GM20431 (cell line): Measurements from ENCODE around the gene SLC25A33.
"Not testable (repeated sequence)": the region's sequence is repeated elsewhere in the genome, so short reads cannot be mapped to it uniquely, and the experiment has no call there.

Source experiments
- in situ Hi-C: fragments of 300-500 bp; cut with MseI, MboI; formaldehyde crosslinking; loops from one replicate; pipeline ENCODE4 v1.15.0; 2020; ENCODE audit warnings: low sequenced_read_pairs; ENCODE audit not compliant: unreplicated experiment

SLC25A33 gene

GRCh38 chr1:9537863-9538668 lies 1.2 kb upstream of the SLC25A33 start:
- in situ Hi-C loops = no loop called here

- in situ Hi-C loops = no loop called here
Measured at GRCh38 chr1:9538669-9539164, 548 bp upstream of the SLC25A33 start.

- in situ Hi-C loops = no loop called here
Measured at GRCh38 chr1:9539829-9540550, 725 bp downstream of the SLC25A33 start.

- in situ Hi-C loops = no loop called here
Measured at GRCh38 chr1:9542430-9542829, 3.2 kb downstream of the SLC25A33 start.

- in situ Hi-C loops = no loop called here
Measured at GRCh38 chr1:9544926-9545325, 5.7 kb downstream of the SLC25A33 start.

- in situ Hi-C loops = no loop called here
Measured at GRCh38 chr1:9549955-9550546, 10.8 kb downstream of the SLC25A33 start.

- in situ Hi-C loops = no loop called here
Measured at GRCh38 chr1:9551984-9552383, 12.7 kb downstream of the SLC25A33 start.

- in situ Hi-C loops = no loop called here
Measured at GRCh38 chr1:9553736-9554144, 14.5 kb downstream of the SLC25A33 start.

- in situ Hi-C loops = no loop called here
Measured at GRCh38 chr1:9555942-9556341, 16.7 kb downstream of the SLC25A33 start.

- in situ Hi-C loops = no loop called here
Measured at GRCh38 chr1:9557624-9558023, 18.4 kb downstream of the SLC25A33 start.

GRCh38 chr1:9558271-9558945 lies 19.1 kb downstream of the SLC25A33 start:
- in situ Hi-C loops = no loop called here

GRCh38 chr1:9558946-9559545 lies 19.8 kb downstream of the SLC25A33 start:
- in situ Hi-C loops = no loop called here

GRCh38 chr1:9559673-9560072 lies 20.4 kb downstream of the SLC25A33 start:
- in situ Hi-C loops = no loop called here

GRCh38 chr1:9560090-9560489 lies 20.8 kb downstream of the SLC25A33 start:
- in situ Hi-C loops = not testable (repeated sequence)

GRCh38 chr1:9561429-9561828 lies 22.2 kb downstream of the SLC25A33 start:
- in situ Hi-C loops = no loop called here

- in situ Hi-C loops = no loop called here
Measured at GRCh38 chr1:9569267-9569666, 30.0 kb downstream of the SLC25A33 start.

- in situ Hi-C loops = loop anchor here (10.0 kb wide), 1 partner anchor 76 kb away; no protein-coding TSS in a partner anchor
Measured at GRCh38 chr1:9570886-9571529, 31.7 kb downstream of the SLC25A33 start.

- in situ Hi-C loops = loop anchor here (10.0 kb wide), 1 partner anchor 79 kb away; no protein-coding TSS in a partner anchor
Measured at GRCh38 chr1:9573723-9574122, 34.5 kb downstream of the SLC25A33 start.

GRCh38 chr1:9575486-9575885 lies 36.2 kb downstream of the SLC25A33 start:
- in situ Hi-C loops = loop anchor here (10.0 kb wide), 1 partner anchor 81 kb away; no protein-coding TSS in a partner anchor
